Mesothelial cell of epicardium (in vitro differentiated cells): ENCODE data around the gene SLC38A9. TPM values are rescaled to one million over a fixed set of nuclear protein-coding genes. Genes with fewer than 3 reads are reported as not detected.

ENCODE experiments used
- DNase-seq, 2 experiments: peaks; one replicate each; pipeline ENCODE4 v3.0.0; 2021; ENCODE audit warnings: low spot score in 2 of 2; ENCODE audit not compliant: unreplicated experiment in 2 of 2
- H3K27ac Mint-ChIP-seq: 2 replicates; pipeline ENCODE4 v1.8.0; 2021; ENCODE audit warnings: mixed read lengths
- H3K27me3 Mint-ChIP-seq: 2 replicates; pipeline ENCODE4 v1.8.0; 2021; ENCODE audit warnings: low read depth, mixed read lengths
- H3K36me3 Mint-ChIP-seq: 2 replicates; pipeline ENCODE4 v1.8.0; 2021; ENCODE audit warnings: mixed read lengths
- H3K4me1 Mint-ChIP-seq: 2 replicates; pipeline ENCODE4 v1.8.0; 2021; ENCODE audit warnings: mixed read lengths
- H3K4me3 Mint-ChIP-seq: 2 replicates; pipeline ENCODE4 v1.8.0; 2021; ENCODE audit warnings: mild to moderate bottlenecking, moderate library complexity, mixed read lengths
- H3K9me3 Mint-ChIP-seq: 2 replicates; pipeline ENCODE4 v1.8.0; 2021; ENCODE audit warnings: mixed read lengths
- CTCF ChIP-seq: fragments of 200-600 bp; sonication (generic); IDR thresholded peaks from one replicate; pipeline ENCODE4 v1.5.0; 2021; ENCODE audit warnings: antibody characterized with exemption; ENCODE audit not compliant: unreplicated experiment
- total RNA-seq: library from RNA; stranded (reverse); gene quantifications from 3 replicates; pipeline ENCODE4 v1.2.1, GENCODE V29; 2021

The SLC38A9 gene
- total RNA-seq, 1 donor from 2014 or later: 39.9 TPM

- H3K36me3 Mint-ChIP-seq: no peaks in the 10 kb centered on the region
- no peak overlapping the region for H3K4me3 Mint-ChIP-seq
- TF ChIP-seq CTCF: no peak
- H3K9me3 Mint-ChIP-seq: no peaks in the 10 kb centered on the region
- DNase-seq: no peak
- no peaks in the 10 kb centered on the region for H3K27me3 Mint-ChIP-seq
- H3K27ac Mint-ChIP-seq: peak overlapping the region; percentile 74
- H3K4me1 Mint-ChIP-seq: peaks cover 20% of the 10 kb centered on the region
Observed at GRCh38 chr5:55591686-55592085, 120.4 kb downstream of the SLC38A9 start.

GRCh38 chr5:55585206-55585610 is 126.9 kb downstream of the SLC38A9 start:
- no peak overlapping the region for H3K27ac Mint-ChIP-seq
- H3K36me3 Mint-ChIP-seq: no peaks in the 10 kb centered on the region
- no peak for DNase-seq
- H3K4me3 Mint-ChIP-seq: no peak overlapping the region
- no peak for TF ChIP-seq CTCF
- no peaks in the 10 kb centered on the region for H3K9me3 Mint-ChIP-seq
- no peaks in the 10 kb centered on the region for H3K27me3 Mint-ChIP-seq
- peaks cover 6% of the 10 kb centered on the region for H3K4me1 Mint-ChIP-seq

- Mint-ChIP-seq H3K9me3 (no peaks in the 10 kb centered on the region), H3K27ac (no peak overlapping the region), H3K4me3 (no peak overlapping the region), H3K4me1 (peaks cover 6% of the 10 kb centered on the region), H3K27me3 (no peaks in the 10 kb centered on the region), H3K36me3 (no peaks in the 10 kb centered on the region)
- no peak for TF ChIP-seq CTCF
- DNase-seq: no peak
Observed at GRCh38 chr5:55584398-55585205, 127.5 kb downstream of the SLC38A9 start.

- DNase-seq: no peak
- no peaks in the 10 kb centered on the region for H3K36me3 Mint-ChIP-seq
- TF ChIP-seq CTCF: no peak
- no peak overlapping the region for H3K4me3 Mint-ChIP-seq
- H3K9me3 Mint-ChIP-seq: no peaks in the 10 kb centered on the region
- peaks cover 9% of the 10 kb centered on the region for H3K4me1 Mint-ChIP-seq
- H3K27ac Mint-ChIP-seq: no peak overlapping the region
- no peaks in the 10 kb centered on the region for H3K27me3 Mint-ChIP-seq
Observed at GRCh38 chr5:55583578-55583977, 128.5 kb downstream of the SLC38A9 start.

- Mint-ChIP-seq H3K36me3 (no peaks in the 10 kb centered on the region), H3K9me3 (no peaks in the 10 kb centered on the region), H3K4me3 (no peak overlapping the region), H3K27ac (no peak overlapping the region), H3K27me3 (no peaks in the 10 kb centered on the region), H3K4me1 (peaks cover 18% of the 10 kb centered on the region)
- DNase-seq: no peak
- no peak for TF ChIP-seq CTCF
Observed at GRCh38 chr5:55582256-55582655, 129.9 kb downstream of the SLC38A9 start.

GRCh38 chr5:55580042-55580441 is 132.1 kb downstream of the SLC38A9 start:
- TF ChIP-seq CTCF: no peak
- Mint-ChIP-seq H3K27me3 (no peaks in the 10 kb centered on the region), H3K9me3 (no peaks in the 10 kb centered on the region), H3K4me1 (peaks cover 32% of the 10 kb centered on the region), H3K36me3 (no peaks in the 10 kb centered on the region), H3K4me3 (no peak overlapping the region), H3K27ac (no peak overlapping the region)
- no peak for DNase-seq
